Right lobe of liver (tissue), 4 donors: ENCODE measurements around the gene CCM2.

Experiments used
- POLR2A ChIP-seq: fragments of 450-650 bp; IDR thresholded peaks from one replicate; pipeline ENCODE4 v1.6.1; 2017; ENCODE audit warnings: antibody characterized with exemption, mild to moderate bottlenecking
- TF ChIP-seq, protein P1 (sequence below), 4 donors: fragments of 200-600 bp in 3 of 4; fragments of 450-650 bp in 1 of 4; IDR thresholded peaks; one replicate each; pipeline versions ENCODE4 v1.5.1 to v1.8.0; 2016 to 2022; ENCODE audit warnings: antibody characterized with exemption in 4 of 4, mild to moderate bottlenecking in 2 of 4
- donor health status: DM: no; HTN: no; CAD: no.
- donor health status: DM: no; HTN: no; CAD: no.
- donor health status: DM: no; HTN: yes; CAD: no.

DNA sequence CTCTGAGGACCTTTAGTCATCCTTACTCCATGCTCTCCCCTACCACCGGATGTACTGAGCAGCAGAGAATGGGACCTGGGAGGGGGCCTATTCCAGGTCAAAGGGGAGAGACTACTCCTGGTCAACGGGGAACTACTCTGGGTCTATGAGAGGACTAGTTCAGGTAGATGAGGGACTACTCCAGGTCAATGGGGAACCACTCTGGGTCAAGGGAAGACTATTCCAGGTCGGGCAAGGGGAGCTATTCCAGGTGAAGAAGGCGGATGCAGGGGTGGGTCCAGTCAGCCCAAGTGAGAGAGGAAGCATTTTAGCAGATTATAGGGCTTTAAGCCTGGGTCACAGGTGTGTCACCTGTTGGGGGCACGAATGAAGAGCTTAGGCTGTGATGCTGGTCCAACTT is 35.4 kb downstream of the CCM2 start:
- TF ChIP-seq POLR2A = no peak
- TF ChIP-seq, protein P1, sequence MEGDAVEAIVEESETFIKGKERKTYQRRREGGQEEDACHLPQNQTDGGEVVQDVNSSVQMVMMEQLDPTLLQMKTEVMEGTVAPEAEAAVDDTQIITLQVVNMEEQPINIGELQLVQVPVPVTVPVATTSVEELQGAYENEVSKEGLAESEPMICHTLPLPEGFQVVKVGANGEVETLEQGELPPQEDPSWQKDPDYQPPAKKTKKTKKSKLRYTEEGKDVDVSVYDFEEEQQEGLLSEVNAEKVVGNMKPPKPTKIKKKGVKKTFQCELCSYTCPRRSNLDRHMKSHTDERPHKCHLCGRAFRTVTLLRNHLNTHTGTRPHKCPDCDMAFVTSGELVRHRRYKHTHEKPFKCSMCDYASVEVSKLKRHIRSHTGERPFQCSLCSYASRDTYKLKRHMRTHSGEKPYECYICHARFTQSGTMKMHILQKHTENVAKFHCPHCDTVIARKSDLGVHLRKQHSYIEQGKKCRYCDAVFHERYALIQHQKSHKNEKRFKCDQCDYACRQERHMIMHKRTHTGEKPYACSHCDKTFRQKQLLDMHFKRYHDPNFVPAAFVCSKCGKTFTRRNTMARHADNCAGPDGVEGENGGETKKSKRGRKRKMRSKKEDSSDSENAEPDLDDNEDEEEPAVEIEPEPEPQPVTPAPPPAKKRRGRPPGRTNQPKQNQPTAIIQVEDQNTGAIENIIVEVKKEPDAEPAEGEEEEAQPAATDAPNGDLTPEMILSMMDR (IDR thresholded peaks at IDR 0.05) = no peak
